Astrocyte (in vitro differentiated cells and primary cell): ENCODE data around the gene SCLY.

Experiments
- EZH2 ChIP-seq: IDR thresholded peaks from 2 replicates; pipeline ENCODE4 v1.6.1; 2012; ENCODE audit warnings: mild to moderate bottlenecking, low read length, inconsistent platforms; ENCODE audit not compliant: insufficient read depth
- TF ChIP-seq, protein P1 (sequence below): IDR thresholded peaks from 2 replicates; pipeline ENCODE4 v1.5.1; 2011; ENCODE audit warnings: low read depth, mild to moderate bottlenecking, inconsistent platforms, low read length, moderate library complexity; ENCODE audit not compliant: insufficient read depth

DNA sequence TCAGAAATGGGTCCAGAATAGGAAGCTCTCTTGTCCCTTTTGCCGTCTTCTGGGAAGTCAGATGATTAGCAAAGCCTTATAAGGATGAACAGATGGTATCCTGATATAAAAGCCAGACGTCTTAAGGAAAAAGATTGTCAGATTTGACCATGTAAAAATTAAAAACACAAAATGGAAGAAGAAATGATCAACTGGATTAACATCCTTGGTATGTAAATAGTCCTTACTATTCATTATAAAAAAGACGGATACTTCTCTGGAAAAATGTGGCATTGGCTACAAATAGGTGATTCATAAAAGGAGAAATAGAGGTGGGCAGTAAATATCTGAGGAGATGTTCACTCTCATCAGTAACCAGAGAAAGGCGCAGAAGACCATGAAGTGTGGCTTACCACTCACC, 33.7 kb upstream of the SCLY start:
- TF ChIP-seq, protein P1, sequence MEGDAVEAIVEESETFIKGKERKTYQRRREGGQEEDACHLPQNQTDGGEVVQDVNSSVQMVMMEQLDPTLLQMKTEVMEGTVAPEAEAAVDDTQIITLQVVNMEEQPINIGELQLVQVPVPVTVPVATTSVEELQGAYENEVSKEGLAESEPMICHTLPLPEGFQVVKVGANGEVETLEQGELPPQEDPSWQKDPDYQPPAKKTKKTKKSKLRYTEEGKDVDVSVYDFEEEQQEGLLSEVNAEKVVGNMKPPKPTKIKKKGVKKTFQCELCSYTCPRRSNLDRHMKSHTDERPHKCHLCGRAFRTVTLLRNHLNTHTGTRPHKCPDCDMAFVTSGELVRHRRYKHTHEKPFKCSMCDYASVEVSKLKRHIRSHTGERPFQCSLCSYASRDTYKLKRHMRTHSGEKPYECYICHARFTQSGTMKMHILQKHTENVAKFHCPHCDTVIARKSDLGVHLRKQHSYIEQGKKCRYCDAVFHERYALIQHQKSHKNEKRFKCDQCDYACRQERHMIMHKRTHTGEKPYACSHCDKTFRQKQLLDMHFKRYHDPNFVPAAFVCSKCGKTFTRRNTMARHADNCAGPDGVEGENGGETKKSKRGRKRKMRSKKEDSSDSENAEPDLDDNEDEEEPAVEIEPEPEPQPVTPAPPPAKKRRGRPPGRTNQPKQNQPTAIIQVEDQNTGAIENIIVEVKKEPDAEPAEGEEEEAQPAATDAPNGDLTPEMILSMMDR: no peak
- TF ChIP-seq EZH2: no peak
